ENCODE data around the gene LYSMD2. TPM values are rescaled to one million over a fixed set of nuclear protein-coding genes. Genes with fewer than 3 reads are reported as not detected.
A peak's percentile ranks its signal among the peaks of the same experiment; 100 is the strongest.

The LYSMD2 gene
- total RNA-seq, 1 donor from 2014 or later = 4.2 TPM

DNA sequence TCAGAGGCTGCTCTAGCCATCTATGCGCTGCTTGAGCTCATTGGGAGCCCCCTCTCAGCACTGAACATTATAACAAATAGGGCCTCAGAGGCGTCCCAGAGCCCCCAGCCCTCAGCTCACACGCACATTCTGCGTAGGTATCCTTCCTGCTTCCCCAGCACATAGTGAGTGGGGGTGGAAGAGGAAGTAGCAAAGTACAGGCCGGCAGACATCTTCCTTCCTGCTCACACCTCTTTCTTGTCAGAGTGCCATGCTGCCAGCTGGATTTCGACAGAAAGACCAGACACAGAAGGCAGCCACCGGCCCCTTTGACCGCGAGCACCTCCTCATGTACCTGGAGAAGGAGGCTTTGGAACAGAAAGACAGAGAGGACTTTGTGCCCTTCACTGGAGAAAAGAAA is 30.6 kb upstream of the LYSMD2 start:
- no peak overlapping the region for H3K27ac ChIP-seq (replicated peaks)
- TF ChIP-seq, protein P1, sequence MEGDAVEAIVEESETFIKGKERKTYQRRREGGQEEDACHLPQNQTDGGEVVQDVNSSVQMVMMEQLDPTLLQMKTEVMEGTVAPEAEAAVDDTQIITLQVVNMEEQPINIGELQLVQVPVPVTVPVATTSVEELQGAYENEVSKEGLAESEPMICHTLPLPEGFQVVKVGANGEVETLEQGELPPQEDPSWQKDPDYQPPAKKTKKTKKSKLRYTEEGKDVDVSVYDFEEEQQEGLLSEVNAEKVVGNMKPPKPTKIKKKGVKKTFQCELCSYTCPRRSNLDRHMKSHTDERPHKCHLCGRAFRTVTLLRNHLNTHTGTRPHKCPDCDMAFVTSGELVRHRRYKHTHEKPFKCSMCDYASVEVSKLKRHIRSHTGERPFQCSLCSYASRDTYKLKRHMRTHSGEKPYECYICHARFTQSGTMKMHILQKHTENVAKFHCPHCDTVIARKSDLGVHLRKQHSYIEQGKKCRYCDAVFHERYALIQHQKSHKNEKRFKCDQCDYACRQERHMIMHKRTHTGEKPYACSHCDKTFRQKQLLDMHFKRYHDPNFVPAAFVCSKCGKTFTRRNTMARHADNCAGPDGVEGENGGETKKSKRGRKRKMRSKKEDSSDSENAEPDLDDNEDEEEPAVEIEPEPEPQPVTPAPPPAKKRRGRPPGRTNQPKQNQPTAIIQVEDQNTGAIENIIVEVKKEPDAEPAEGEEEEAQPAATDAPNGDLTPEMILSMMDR (IDR thresholded peaks at IDR 0.05; ENCODE audit: borderline replicate concordance) = no peak
- H3K9me3 ChIP-seq (replicated peaks) = no peaks in the 10 kb centered on the region
- no peak for DNase-seq
- peaks cover 13% of the 10 kb centered on the region for H3K4me1 ChIP-seq
- peaks cover 15% of the 10 kb centered on the region for H3K36me3 ChIP-seq
- no peaks in the 10 kb centered on the region for H3K27me3 ChIP-seq (ENCODE audit: low read depth)
- intact Hi-C loops (cut with micrococcal nuclease) = no loop called here
- H3K4me3 ChIP-seq = no peak overlapping the region

DNA sequence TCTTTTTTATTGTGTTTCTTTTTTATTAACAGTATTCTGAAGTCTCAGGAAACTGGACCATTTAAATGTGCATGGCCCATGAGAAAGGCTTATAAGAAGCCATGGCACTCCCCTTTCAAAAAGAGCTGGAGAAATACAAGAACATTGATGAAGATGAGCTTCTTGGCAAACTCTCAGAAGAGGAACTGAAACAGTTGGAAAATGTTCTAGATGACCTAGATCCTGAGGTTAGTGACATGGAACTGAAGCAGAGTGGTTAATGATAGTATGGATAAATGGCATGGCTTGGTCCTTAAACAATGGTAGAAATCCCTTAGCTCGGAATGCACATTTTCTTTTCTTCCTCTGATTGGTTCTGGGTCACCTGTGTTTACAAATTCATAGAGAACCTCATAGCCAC is 28.9 kb upstream of the LYSMD2 start:
- Histone ChIP-seq H3K9me3 (replicated peaks) (no peaks in the 10 kb centered on the region), H3K4me3 (no peak overlapping the region), H3K4me1 (peaks cover 7% of the 10 kb centered on the region), H3K27me3 (ENCODE audit: low read depth) (no peaks in the 10 kb centered on the region), H3K27ac (replicated peaks) (no peak overlapping the region), H3K36me3 (peaks cover 15% of the 10 kb centered on the region)
- TF ChIP-seq, protein P1 (IDR thresholded peaks at IDR 0.05; ENCODE audit: borderline replicate concordance) = no peak
- intact Hi-C loops (cut with micrococcal nuclease) = no loop called here
- no peak for DNase-seq

DNA sequence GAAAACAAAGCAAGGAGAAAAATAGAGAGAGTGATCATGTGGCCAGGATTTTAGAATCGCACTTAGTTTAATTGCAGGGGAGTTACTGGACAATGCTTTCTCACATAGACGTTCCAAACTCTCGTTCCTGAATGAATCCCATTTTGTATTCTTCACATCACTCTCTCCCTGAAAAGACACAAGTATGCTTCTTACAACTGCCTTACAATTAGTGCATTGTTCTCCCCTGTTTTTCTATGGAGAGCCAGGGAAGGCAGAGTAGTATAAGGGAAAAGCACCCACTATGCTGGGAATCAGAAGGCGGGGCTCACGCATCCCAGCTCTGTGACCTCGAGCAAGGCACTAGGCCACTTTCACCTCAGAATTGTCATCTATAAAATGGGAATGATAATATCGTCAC is 28.3 kb upstream of the LYSMD2 start:
- Histone ChIP-seq H3K27ac (replicated peaks) (no peak overlapping the region), H3K4me1 (peaks cover 13% of the 10 kb centered on the region), H3K9me3 (replicated peaks) (no peaks in the 10 kb centered on the region), H3K27me3 (ENCODE audit: low read depth) (no peaks in the 10 kb centered on the region), H3K36me3 (peaks cover 15% of the 10 kb centered on the region), H3K4me3 (no peak overlapping the region)
- intact Hi-C loops (cut with micrococcal nuclease) = no loop called here
- no peak for DNase-seq
- TF ChIP-seq, protein P1 (IDR thresholded peaks at IDR 0.05; ENCODE audit: borderline replicate concordance) = no peak

DNA sequence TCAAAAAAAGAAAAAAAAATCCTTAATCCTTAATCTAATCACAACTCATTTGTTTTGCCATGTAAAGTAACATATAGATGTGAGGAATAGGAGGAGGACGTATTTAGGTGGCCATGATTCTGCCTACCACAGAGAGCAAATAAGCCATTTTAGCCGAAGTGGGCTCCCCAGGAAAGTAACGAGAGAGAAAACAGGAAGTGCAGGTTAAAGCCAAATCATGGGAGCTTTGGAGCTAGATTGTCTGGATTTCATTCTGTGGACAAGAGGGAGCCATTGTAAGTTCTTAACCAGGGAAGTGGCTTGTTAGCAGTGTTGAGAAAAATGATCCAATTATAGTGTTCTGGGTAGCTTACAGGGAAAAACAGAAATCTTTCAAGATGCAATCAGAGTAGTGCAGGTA is 23.4 kb upstream of the LYSMD2 start:
- no peaks in the 10 kb centered on the region for H3K27me3 ChIP-seq (ENCODE audit: low read depth)
- no peak for DNase-seq
- H3K36me3 ChIP-seq = no peaks in the 10 kb centered on the region
- H3K27ac ChIP-seq (replicated peaks) = no peak overlapping the region
- TF ChIP-seq, protein P1 (IDR thresholded peaks at IDR 0.05; ENCODE audit: borderline replicate concordance) = no peak
- no peaks in the 10 kb centered on the region for H3K9me3 ChIP-seq (replicated peaks)
- intact Hi-C loops (cut with micrococcal nuclease) = no loop called here
- H3K4me3 ChIP-seq = no peak overlapping the region
- H3K4me1 ChIP-seq = peaks cover 37% of the 10 kb centered on the region

DNA sequence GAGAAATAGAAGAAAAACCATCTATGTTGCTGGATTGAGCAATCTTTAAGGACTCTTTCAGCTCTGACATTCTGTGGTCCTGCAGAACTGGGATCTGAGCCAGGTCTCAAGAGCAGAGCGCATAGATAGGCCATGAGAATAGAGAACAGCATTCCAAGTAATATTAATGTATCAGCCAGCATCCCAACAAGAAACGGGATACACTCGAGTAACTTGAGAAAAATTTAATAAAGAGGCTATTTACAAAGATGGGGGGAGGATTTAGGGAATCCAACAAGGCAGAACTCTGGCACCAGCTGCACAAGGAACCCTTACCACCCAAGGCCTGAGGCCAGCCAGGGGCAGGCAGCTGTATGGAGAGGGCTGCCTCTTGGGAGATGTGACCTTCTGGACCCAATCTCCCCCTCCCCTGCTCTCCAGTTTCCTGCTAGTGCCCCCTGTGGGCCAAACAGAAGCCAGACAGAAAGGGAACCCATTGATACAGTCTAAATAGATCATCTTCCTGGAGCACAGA is 22.2 kb upstream of the LYSMD2 start:
- no peaks in the 10 kb centered on the region for H3K9me3 ChIP-seq (replicated peaks)
- peak; percentile 50 for DNase-seq
- no peaks in the 10 kb centered on the region for H3K36me3 ChIP-seq
- H3K4me1 ChIP-seq = peaks cover 37% of the 10 kb centered on the region
- no peak overlapping the region for H3K4me3 ChIP-seq
- H3K27me3 ChIP-seq (ENCODE audit: low read depth) = no peaks in the 10 kb centered on the region
- peak overlapping the region; percentile 72 for H3K27ac ChIP-seq (replicated peaks)
- TF ChIP-seq, protein P1 (IDR thresholded peaks at IDR 0.05; ENCODE audit: borderline replicate concordance) = peak; percentile 42
- intact Hi-C loops (cut with micrococcal nuclease) = no loop called here

Data from left ventricle myocardium inferior (tissue), 1 donor.